ENCODE measurements around the gene TNRC18. TPM values are rescaled to one million over a fixed set of nuclear protein-coding genes. Genes with fewer than 3 reads are reported as not detected.

Gene TNRC18
- total and polyA plus RNA-seq, 2 of the 8 experiments (the other 6 are each of a cell fraction or from before 2014, with no cell fraction given): 1.7 to 8.6 TPM

- H4K8ac ChIP-seq (ENCODE audit: extremely low read depth, insufficient read depth, low read length): no peak overlapping the region
- H2BK5ac ChIP-seq (ENCODE audit: low read depth, low read length): no peak overlapping the region
- peaks cover 0 to 8% (median 2%) of the 10 kb centered on the region in 4 experiments; a peak in 3 of 7 replicates for H3K4me1 ChIP-seq (replicated peaks in 1 of 4; ENCODE audit: control insufficient read depth in 3 of 4, insufficient read depth in 4 of 4, low read length in 3 of 4)
- H4K91ac ChIP-seq (replicated peaks; ENCODE audit: insufficient read length, low read length): no peak overlapping the region
- H3K9ac ChIP-seq (replicated peaks in 1 of 4; ENCODE audit: extremely low read depth in 1 of 4, low read depth in 3 of 4, low read length in 3 of 4): no peak overlapping the region
- H2BK120ac ChIP-seq (replicated peaks; ENCODE audit: low read depth, low read length): no peak overlapping the region
- H3K27me3 ChIP-seq (replicated peaks in 1 of 4; ENCODE audit: control insufficient read depth in 3 of 4, extremely low read depth in 1 of 4, insufficient read depth in 3 of 4, low read length in 3 of 4): no peaks in the 10 kb centered on the region
- no peak for TF ChIP-seq EZH2 (IDR thresholded peaks at IDR 0.05; ENCODE audit: low read depth, low read length, severe bottlenecking)
- TF ChIP-seq SIRT6 (IDR thresholded peaks at IDR 0.05; ENCODE audit: low read length): no peak
- no peak for TF ChIP-seq FOSL1 (IDR thresholded peaks at IDR 0.05; ENCODE audit: insufficient read depth, low read depth, low read length)
- no peak for TF ChIP-seq JUN (IDR thresholded peaks at IDR 0.05; ENCODE audit: low read depth, low read length)
- no peak for TF ChIP-seq SAP30 (IDR thresholded peaks at IDR 0.05; ENCODE audit: insufficient read depth, insufficient replicate concordance, low read length)
- TF ChIP-seq NRF1 (IDR thresholded peaks at IDR 0.05; ENCODE audit: low read depth, low read length): no peak
- TF ChIP-seq ASH2L (IDR thresholded peaks at IDR 0.05; ENCODE audit: low read length): no peak
- TF ChIP-seq CREB1 (IDR thresholded peaks at IDR 0.05): no peak
- no peak for TF ChIP-seq CHD1 (IDR thresholded peaks at IDR 0.05; ENCODE audit: low read depth, low read length)
- TF ChIP-seq CTCF (IDR thresholded peaks at IDR 0.05; ENCODE audit: control extremely low read depth in 1 of 3, insufficient read depth in 1 of 3, low read depth in 1 of 3, low read length in 3 of 3): no peak
- TF ChIP-seq KDM1A (IDR thresholded peaks at IDR 0.05; ENCODE audit: borderline replicate concordance, low read length): no peak
- no peak for TF ChIP-seq TEAD4 (IDR thresholded peaks at IDR 0.05; ENCODE audit: low read depth, low read length)
- TF ChIP-seq TCF12 (IDR thresholded peaks at IDR 0.05; ENCODE audit: low read depth, low read length): no peak
- no peaks in the 10 kb centered on the region for H3K23me2 ChIP-seq (ENCODE audit: low read depth, low read length)
- no peaks in the 10 kb centered on the region for H3K9me3 ChIP-seq (ENCODE audit: insufficient read depth in 2 of 2, low read depth in 1 of 2, low read length in 1 of 2)
- no peak overlapping the region for H2BK15ac ChIP-seq (ENCODE audit: low read length)
- H3K36me3 ChIP-seq (ENCODE audit: control insufficient read depth in 2 of 4, insufficient read depth in 4 of 4, low read length in 3 of 4): no peaks in the 10 kb centered on the region
- POLR2A ChIA-PET (ENCODE audit: partially characterized antibody): no interaction called here
- FAIRE-seq: no peak
- H4K5ac ChIP-seq (ENCODE audit: insufficient read length, low read depth, low read length): no peak overlapping the region
- no peak overlapping the region for H3K18ac ChIP-seq (ENCODE audit: extremely low read depth, low read length)
- no peak overlapping the region for H2AFZ ChIP-seq (ENCODE audit: low read length)
- no peaks in the 10 kb centered on the region for H3K79me2 ChIP-seq (ENCODE audit: control insufficient read depth in 1 of 2, insufficient read depth in 2 of 2, low read length in 2 of 2)
- no peak overlapping the region for H3K4me2 ChIP-seq (ENCODE audit: insufficient read depth in 1 of 2, low read depth in 2 of 2, low read length in 2 of 2)
- H3K56ac ChIP-seq (replicated peaks; ENCODE audit: insufficient read length, low read depth, low read length): no peak overlapping the region
- no peak for DNase-seq (ENCODE audit: low read depth in 1 of 2, low spot score in 2 of 2)
- no peak overlapping the region for H3K23ac ChIP-seq (ENCODE audit: insufficient read length)
- no peaks in the 10 kb centered on the region for H3K79me1 ChIP-seq (ENCODE audit: low read depth, low read length)
- no peak overlapping the region for H3K4me3 ChIP-seq (ENCODE audit: extremely low read depth in 1 of 4, insufficient read depth in 2 of 4, low read depth in 3 of 4, low read length in 4 of 4)
- CTCF ChIA-PET (ENCODE audit: partially characterized antibody): no interaction called here
- H2BK20ac ChIP-seq (ENCODE audit: low read length): no peak overlapping the region
- H3K27ac ChIP-seq (ENCODE audit: low read depth, low read length): no peak overlapping the region
- 84% methylated on average over 6 of the region's 6 CpGs; no CpG with 5 or more reads in 1 of the 2 experiments for WGBS, 2 experiments (ENCODE audit: extremely low coverage in 1 of 2, insufficient coverage in 1 of 2, insufficient read length in 1 of 2, insufficient replicate concordance in 2 of 2, low coverage in 1 of 2, low lambda C conversion rate in 2 of 2, missing lambda C conversion rate in 1 of 2)
- H2AK5ac ChIP-seq (ENCODE audit: low read depth, low read length): no peak overlapping the region
- peaks cover 2 to 5% of the 10 kb centered on the region in 2 experiments for H4K20me1 ChIP-seq (replicated peaks in 1 of 2; ENCODE audit: control insufficient read depth in 1 of 2, insufficient read depth in 2 of 2, low read length in 2 of 2)
- no peak overlapping the region for H3K4ac ChIP-seq (replicated peaks; ENCODE audit: insufficient read length, low read depth, low read length)
- no peak overlapping the region for H2BK12ac ChIP-seq (ENCODE audit: low read depth, low read length)
- no peak overlapping the region for H3K14ac ChIP-seq (ENCODE audit: insufficient read length)
These were observed 31.5 kb upstream of the TNRC18 start for GRCh38 chr7:5455175-5455574.
